Osteocyte (in vitro differentiated cells): Measurements from ENCODE around the gene CHRM4. TPM values are rescaled to one million over a fixed set of nuclear protein-coding genes. Genes with fewer than 3 reads are reported as not detected.

Experiments
- DNase-seq: peaks from one replicate; pipeline ENCODE4 v3.0.0; 2021; ENCODE audit warnings: mixed read lengths; ENCODE audit not compliant: unreplicated experiment; ENCODE audit errors: extremely low spot score
- H3K27ac Mint-ChIP-seq: one replicate; pipeline ENCODE4 v1.8.0; 2021; ENCODE audit warnings: mild to moderate bottlenecking, mixed read lengths; ENCODE audit not compliant: unreplicated experiment
- H3K27me3 Mint-ChIP-seq: one replicate; pipeline ENCODE4 v1.8.0; 2021; ENCODE audit warnings: mixed read lengths; ENCODE audit not compliant: unreplicated experiment
- H3K36me3 Mint-ChIP-seq: one replicate; pipeline ENCODE4 v1.8.0; 2021; ENCODE audit warnings: mixed read lengths; ENCODE audit not compliant: unreplicated experiment
- H3K4me1 Mint-ChIP-seq: one replicate; pipeline ENCODE4 v1.8.0; 2021; ENCODE audit warnings: mixed read lengths; ENCODE audit not compliant: unreplicated experiment
- H3K4me3 Mint-ChIP-seq: one replicate; pipeline ENCODE4 v1.8.0; 2021; ENCODE audit warnings: mild to moderate bottlenecking, moderate library complexity, mixed read lengths; ENCODE audit not compliant: unreplicated experiment
- H3K9me3 Mint-ChIP-seq: one replicate; pipeline ENCODE4 v1.8.0; 2021; ENCODE audit warnings: mixed read lengths; ENCODE audit not compliant: unreplicated experiment
- total RNA-seq: library from RNA; stranded (reverse); gene quantifications from 2 replicates; pipeline ENCODE4 v1.2.1, GENCODE V29; 2021
- TF ChIP-seq, protein P1 (sequence below): fragments of 200-600 bp; sonication (generic); IDR thresholded peaks from 2 replicates; pipeline ENCODE4 v1.5.0; 2021; ENCODE audit warnings: antibody characterized with exemption, mild to moderate bottlenecking, moderate library complexity

Gene CHRM4
- total RNA-seq, 1 donor from 2014 or later = 0.21 TPM

DNA sequence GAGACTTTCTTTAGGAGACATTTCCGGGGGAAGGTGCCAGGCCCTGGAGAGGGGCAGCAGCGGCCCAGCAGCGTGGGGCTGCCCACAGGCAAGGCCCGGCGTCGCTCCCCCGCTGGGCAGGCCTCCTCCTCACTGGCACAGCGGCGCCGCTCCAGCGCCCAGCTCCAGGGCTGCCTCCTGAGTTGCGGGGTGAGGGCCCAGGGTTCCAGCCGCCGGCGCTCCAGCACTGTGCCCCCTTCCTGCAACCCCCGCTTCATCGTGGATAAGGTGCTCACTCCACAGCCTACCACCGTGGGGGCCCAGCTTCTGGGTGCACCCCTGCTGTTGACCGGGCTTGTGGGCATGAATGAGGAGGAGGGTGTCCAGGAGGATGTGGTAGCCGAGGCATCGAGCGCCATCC lies 25.3 kb downstream of the CHRM4 start:
- H3K9me3 Mint-ChIP-seq = no peaks in the 10 kb centered on the region
- no peak overlapping the region for H3K4me3 Mint-ChIP-seq
- H3K27me3 Mint-ChIP-seq = no peaks in the 10 kb centered on the region
- DNase-seq = no peak
- peaks cover 58% of the 10 kb centered on the region for H3K4me1 Mint-ChIP-seq
- H3K36me3 Mint-ChIP-seq = no peaks in the 10 kb centered on the region
- H3K27ac Mint-ChIP-seq = no peak overlapping the region
- TF ChIP-seq, protein P1, sequence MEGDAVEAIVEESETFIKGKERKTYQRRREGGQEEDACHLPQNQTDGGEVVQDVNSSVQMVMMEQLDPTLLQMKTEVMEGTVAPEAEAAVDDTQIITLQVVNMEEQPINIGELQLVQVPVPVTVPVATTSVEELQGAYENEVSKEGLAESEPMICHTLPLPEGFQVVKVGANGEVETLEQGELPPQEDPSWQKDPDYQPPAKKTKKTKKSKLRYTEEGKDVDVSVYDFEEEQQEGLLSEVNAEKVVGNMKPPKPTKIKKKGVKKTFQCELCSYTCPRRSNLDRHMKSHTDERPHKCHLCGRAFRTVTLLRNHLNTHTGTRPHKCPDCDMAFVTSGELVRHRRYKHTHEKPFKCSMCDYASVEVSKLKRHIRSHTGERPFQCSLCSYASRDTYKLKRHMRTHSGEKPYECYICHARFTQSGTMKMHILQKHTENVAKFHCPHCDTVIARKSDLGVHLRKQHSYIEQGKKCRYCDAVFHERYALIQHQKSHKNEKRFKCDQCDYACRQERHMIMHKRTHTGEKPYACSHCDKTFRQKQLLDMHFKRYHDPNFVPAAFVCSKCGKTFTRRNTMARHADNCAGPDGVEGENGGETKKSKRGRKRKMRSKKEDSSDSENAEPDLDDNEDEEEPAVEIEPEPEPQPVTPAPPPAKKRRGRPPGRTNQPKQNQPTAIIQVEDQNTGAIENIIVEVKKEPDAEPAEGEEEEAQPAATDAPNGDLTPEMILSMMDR = no peak

DNA sequence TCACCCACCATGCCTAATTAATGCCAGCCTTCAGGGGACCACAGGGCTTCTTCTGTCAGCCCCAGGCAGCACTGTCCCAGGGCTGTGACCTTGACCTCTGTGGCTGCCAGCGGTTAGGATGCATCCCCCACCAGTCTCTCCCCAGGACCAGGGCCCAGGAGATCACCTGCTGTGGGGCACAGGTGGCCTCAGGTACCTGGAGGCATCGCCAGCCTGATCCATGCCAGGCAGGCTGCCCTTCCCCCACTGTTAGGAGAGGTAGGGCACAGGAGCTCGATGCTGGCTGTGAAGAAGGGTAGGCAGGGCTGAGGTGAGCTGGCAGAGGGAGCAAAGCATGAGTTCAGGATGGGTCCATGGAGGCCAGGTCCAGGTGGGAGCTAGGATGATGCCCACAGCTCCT lies 26.8 kb downstream of the CHRM4 start:
- Mint-ChIP-seq H3K27ac (peak overlapping the region; percentile 59), H3K27me3 (no peaks in the 10 kb centered on the region), H3K36me3 (no peaks in the 10 kb centered on the region), H3K9me3 (no peaks in the 10 kb centered on the region), H3K4me1 (peaks cover 63% of the 10 kb centered on the region), H3K4me3 (no peak overlapping the region)
- TF ChIP-seq, protein P1 = no peak
- DNase-seq = no peak

DNA sequence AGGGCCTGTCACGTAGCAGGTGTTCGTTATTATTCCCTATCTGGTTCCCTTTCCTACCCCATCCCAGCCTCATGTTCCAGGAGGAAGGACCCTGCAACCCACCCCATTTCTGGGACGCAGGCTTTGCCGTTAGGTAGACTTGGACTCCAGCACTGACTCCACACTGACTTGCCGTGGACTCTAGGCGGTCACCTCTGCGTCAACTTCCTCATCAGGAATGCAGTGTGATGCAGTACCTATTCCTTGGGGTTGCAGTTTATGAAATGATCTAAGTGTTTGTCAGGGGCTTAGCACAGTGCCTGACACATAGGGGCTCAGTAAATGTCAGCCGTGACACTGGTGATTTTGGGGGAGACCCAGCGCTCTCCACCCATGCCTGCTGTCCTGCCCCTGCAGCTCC lies 27.5 kb downstream of the CHRM4 start:
- H3K27me3 Mint-ChIP-seq = no peaks in the 10 kb centered on the region
- H3K27ac Mint-ChIP-seq = peak overlapping the region; percentile 97
- no peaks in the 10 kb centered on the region for H3K9me3 Mint-ChIP-seq
- no peak for DNase-seq
- no peaks in the 10 kb centered on the region for H3K36me3 Mint-ChIP-seq
- TF ChIP-seq, protein P1 = no peak
- H3K4me3 Mint-ChIP-seq = no peak overlapping the region
- H3K4me1 Mint-ChIP-seq = peaks cover 57% of the 10 kb centered on the region

DNA sequence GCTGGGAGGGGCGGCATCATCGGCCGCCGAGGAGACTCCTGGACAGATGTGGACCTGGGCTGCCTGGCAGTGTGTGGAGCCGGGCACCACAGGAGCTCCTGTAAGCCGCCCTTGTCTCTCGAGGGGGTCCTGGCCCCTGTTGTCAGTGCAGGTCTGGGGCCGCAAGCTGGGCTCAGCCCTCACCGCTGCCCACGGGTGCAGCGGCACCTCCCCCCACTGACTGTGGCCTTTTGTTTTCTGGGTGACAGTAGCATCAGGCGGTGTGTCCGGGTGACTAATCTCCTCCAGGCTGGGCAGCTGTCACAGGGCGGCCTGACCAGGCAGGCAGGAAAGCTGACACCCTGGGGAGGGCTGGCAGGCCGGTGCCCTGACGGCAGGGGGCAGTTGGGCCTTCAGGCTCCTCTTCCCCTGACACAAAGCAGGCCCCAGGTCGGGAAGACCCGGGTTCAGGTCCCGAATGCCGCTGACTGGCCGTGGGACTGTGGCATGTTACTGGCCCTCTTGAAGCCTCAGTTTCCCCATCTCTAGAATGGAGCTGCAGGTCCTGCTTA lies 28.0 kb downstream of the CHRM4 start:
- Mint-ChIP-seq H3K9me3 (no peaks in the 10 kb centered on the region), H3K4me1 (peaks cover 55% of the 10 kb centered on the region)
- DNase-seq = no peak

DNA sequence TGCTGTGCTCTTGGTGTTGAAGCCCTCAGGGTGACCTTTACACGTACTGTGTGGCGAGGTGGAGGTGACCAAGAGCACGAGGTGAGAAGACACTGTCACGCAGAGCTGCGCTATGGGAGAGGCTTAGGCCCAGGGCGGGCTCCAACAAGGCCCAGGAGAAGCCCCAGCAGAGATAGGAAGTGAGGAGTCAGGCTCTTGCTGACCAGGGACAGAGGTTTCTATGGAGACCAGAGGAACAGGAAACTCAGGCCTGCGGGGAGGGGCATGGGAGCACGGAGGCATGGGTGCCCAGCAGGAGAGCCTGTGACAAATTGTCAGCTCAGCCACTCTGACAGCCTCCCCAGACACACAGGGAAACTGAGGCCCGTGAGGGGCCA lies 28.6 kb downstream of the CHRM4 start:
- no peaks in the 10 kb centered on the region for H3K27me3 Mint-ChIP-seq
- TF ChIP-seq, protein P1 = no peak
- peaks cover 51% of the 10 kb centered on the region for H3K4me1 Mint-ChIP-seq
- no peaks in the 10 kb centered on the region for H3K36me3 Mint-ChIP-seq
- peak overlapping the region; percentile 38 for H3K4me3 Mint-ChIP-seq
- peak overlapping the region; percentile 97 for H3K27ac Mint-ChIP-seq
- DNase-seq = peak; percentile 90
- H3K9me3 Mint-ChIP-seq = no peaks in the 10 kb centered on the region

More for the DNA sequence above, 28.0 kb downstream of the CHRM4 start:
- Mint-ChIP-seq H3K36me3 (no peaks in the 10 kb centered on the region), H3K4me3 (no peak overlapping the region), H3K27me3 (no peaks in the 10 kb centered on the region), H3K27ac (peak overlapping the region; percentile 97)
- TF ChIP-seq, protein P1 = peak; percentile 17
